HG03520 (cell line): ENCODE measurements around the gene LMBRD2.
A peak's percentile ranks its signal among the peaks of the same experiment; 100 is the strongest.
"Not testable (repeated sequence)": the region's sequence is repeated elsewhere in the genome, so short reads cannot be mapped to it uniquely, and the experiment has no call there.

Experiments
- ATAC-seq: cut with Tn5 transposase; IDR thresholded peaks from one replicate; pipeline ENCODE4 v1.9.1; 2021; ENCODE audit warnings: mild to moderate bottlenecking, moderate library complexity; ENCODE audit not compliant: unreplicated experiment

The LMBRD2 gene

GRCh38 chr5:36162810-36163486 is 11.3 kb upstream of the LMBRD2 start:
- no peak for ATAC-seq

DNA sequence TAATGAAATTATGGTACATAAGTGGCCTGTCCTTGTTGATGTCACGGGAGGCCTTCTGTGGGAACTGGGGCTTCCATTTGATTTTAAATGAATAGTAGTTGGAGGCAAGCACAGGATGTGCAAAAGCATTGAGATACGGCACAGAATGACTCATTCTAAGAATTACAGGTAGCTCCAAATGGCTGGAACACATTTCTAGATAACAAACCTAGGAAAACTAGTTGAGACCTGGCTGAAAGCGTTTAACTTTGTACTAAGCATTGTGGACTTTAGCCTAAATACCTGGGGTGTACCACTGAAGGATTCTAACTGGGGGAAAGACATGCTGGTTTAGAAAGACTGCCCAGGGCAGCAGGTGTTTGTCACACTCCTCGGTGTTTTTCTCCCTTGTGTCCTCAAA is 9.7 kb upstream of the LMBRD2 start:
- no peak for ATAC-seq

- ATAC-seq = no peak
Observed at GRCh38 chr5:36160617-36161016, 8.9 kb upstream of the LMBRD2 start.

DNA sequence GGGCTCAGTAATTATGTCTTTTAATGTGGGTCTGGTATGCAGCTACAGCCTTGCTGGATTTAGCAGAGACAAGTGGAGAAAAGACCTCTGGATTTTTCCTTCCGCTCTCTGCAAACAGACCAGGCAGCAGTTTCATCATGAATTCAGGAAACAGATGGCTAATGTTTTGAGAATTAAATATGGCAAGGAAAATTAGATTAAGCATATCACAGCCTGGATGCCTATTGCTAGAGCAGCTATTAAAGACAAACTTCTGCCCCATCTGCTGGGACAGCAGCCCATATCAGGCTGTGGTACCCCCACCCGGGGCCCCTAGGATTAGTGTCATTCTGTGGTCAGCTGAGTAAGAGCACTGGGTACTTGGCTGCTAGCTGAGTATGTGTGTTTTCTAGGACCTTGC is 6.5 kb upstream of the LMBRD2 start:
- no peak for ATAC-seq

DNA sequence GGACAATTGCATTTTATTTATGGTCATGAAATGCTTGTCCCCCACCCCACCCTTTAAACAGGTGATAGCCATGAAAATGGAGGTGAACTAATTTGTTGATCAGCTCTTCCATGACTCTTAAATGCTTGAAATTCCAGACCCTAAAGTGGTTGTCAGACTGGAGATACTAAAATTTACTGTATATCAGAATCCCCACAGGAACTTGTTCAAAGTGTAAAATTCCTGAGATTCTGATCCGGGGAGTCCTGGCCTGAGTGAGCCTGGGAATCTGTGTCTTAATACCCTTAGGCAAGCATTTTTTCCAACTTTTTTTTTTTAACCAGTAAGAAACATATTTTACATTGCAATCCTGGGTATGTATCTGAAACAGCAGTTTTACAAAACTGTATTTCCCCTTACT is 4.9 kb upstream of the LMBRD2 start:
- no peak for ATAC-seq

- no peak for ATAC-seq
Observed at GRCh38 chr5:36156121-36156601, 4.5 kb upstream of the LMBRD2 start.

DNA sequence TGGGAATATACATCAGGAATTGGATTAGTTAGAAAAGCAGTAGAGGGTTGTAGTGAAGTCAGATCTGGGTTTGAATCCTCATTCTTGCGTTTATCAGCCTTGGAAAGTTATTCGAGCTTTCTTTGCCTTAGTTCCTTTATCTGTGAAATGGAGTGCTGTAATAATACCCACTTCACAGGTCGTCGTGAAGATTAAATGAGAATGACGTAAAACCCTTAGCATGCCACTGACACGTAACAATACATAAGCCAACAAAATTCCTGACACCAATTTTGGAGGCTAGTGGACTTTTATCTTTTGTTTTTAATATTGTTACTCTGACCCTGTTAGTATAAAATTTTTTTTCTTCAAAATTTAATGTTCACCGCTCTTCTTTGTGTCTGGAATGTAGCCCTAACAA is 3.6 kb upstream of the LMBRD2 start:
- no peak for ATAC-seq

DNA sequence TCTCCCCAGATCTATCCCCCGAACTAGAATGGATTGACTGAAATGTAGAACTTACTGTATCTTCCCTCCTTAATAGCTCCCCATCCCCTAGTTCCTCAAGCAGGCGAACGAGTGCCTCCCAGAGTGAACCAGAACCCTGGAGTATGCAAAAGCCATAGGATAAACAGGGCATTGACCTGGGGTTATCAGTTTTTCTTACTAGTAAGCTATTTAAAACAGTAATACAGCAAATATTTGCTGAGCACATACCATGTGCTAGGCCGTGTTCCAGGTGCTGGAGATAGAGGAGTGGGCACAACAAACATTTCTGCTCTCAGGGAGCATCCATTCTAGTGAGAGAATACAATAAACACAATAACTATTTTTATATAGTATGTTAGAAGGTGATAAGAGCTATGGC is 2.0 kb upstream of the LMBRD2 start:
- ATAC-seq = no peak

DNA sequence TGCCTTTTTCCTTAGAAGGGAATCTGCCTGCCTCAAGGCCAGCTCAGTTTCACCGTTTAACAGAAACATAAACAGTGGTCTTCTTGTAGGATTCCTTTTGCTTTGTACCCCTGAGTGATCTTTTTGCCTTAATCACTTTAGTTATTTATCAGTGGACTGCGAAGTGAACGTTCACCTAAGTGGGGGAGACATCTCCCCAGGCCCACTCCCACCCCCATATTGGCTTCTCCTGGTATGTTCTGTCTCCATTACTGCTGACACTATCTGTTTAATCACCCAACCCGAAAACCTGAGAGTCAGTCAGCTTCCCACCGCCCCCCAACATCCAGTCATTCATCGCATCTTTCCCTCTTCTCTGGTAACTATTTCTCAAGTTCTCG is 1.6 kb upstream of the LMBRD2 start:
- no peak for ATAC-seq

- ATAC-seq = peak; percentile 0
Observed at GRCh38 chr5:36152324-36153297, 924 bp upstream of the LMBRD2 start.

GRCh38 chr5:36150676-36151433 is 832 bp downstream of the LMBRD2 start:
- ATAC-seq = no peak

GRCh38 chr5:36147681-36148080 is 4.0 kb downstream of the LMBRD2 start:
- no peak for ATAC-seq

DNA sequence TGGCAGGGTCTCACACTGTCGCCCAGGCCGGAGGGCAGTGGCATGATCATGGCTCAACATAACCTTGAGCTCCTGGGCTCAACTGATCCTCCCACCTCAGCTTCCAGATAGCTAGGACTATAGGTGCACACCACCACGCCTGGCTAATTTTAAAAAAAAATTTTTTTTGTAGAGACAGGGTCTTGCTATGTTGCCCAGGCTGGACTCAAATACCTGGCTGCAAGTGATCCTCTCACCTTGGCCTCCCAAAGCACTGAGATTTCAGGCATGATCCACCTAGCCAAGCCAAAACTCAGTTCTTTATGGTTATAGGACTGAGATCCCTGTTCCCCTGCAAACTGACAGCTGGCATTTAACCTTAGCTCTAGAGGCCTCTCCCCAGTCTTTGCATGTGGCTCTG is 5.3 kb downstream of the LMBRD2 start:
- no peak for ATAC-seq

DNA sequence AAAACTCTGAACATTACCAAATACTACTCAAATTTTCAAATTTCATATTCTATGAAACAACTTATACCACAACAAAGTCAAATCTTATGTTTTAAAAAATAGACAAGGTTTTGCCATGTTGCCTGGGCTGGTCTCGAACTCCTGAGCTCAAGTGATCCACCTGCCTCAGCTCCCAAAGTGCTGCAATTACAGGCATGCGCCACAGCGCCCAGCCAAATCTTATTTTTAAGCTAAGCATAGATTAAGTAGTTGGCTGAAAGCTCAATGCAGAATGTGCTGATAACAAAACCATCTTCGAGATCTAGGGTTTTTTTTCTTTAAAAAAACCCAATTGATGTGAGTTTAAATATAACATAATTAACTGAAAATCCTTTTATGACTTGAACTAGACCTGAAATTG is 6.4 kb downstream of the LMBRD2 start:
- ATAC-seq = no peak

DNA sequence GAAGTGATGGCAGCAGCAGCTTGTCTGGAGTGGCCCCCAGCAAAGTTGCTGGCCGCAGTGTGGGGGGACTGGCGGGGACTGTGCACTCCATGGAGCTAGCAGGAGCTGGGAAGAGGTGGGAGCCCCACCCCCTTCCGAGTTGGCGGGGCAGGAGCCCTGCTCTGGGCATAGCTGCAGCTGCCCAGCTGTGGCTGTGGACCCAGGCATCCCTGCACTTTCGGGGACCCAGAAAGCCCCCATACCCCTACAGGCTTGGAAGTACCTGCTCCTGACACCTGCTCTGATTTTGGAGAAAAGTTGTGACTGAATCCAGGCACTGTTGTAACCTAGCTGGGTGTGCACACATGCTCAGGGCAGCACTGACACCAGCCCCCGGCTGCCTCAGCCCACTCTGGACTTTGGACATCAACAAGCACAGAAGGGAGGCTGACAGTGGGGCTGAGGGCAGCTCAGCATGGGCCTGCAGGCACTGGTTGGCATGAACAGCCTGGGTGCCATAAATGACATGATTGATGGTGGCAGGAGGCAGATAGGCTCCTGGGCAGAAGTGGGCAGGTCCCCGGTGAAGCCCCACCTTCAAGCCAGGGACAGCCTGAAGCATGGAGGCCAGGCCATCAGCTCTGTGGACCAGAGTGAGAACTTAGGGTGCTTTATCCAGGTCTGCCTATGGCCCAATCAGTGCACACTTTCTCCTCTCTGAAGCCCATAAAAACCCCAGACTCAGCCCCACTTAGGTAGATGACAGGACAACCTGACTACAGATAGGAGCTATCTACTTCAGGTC is 12.6 kb downstream of the LMBRD2 start:
- ATAC-seq = no peak

GRCh38 chr5:36136581-36136980 is 15.1 kb downstream of the LMBRD2 start:
- ATAC-seq = no peak

DNA sequence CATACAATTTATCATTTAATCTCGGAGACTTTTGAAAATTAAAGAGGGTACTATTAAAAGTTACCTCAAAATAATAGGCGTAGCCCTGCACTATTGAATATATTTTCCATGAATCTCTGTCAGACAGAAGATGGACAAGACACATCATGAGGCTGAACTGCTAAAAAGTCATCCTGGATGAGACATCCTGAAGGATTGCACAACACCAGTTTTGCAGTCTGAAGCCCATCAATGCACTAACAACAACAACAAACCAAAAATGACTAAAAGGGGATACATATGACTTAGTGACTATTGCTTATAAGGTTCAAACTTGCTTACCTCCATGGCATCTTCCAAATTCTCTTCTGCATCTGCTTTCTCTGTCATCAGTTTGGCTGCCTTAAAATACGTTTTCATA is 15.7 kb downstream of the LMBRD2 start:
- no peak for ATAC-seq

GRCh38 chr5:36133009-36133408 is 18.7 kb downstream of the LMBRD2 start:
- not testable (repeated sequence) for ATAC-seq

- ATAC-seq = not testable (repeated sequence)
Observed at GRCh38 chr5:36129666-36130065, 22.0 kb downstream of the LMBRD2 start.

DNA sequence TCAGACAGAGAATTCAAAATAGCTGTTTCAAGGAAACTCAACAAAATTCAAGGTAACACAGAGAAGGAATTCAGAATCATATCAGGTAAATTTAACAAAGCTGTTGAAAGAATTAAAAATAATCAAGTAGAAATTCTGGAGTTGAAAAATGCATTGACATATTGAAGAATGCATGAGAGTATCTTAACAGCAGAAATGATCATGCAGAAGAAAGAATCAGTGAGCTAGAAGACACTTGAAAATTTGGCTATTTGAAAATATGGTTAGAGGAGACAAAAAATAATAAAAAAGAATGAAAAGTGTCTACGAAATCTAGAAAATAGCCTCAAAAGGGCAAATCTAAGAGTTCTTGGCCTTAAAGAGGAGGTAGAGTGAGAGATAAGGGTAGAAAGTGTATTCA is 22.9 kb downstream of the LMBRD2 start:
- no peak for ATAC-seq

GRCh38 chr5:36125868-36126267 is 25.8 kb downstream of the LMBRD2 start:
- no peak for ATAC-seq
